Activated CD8-positive, alpha-beta T cell treated with anti-CD3 and anti-CD28 coated beads for 36 hours (primary cell): Measurements from ENCODE around the gene RAB38. TPM values are rescaled to one million over a fixed set of nuclear protein-coding genes. Genes with fewer than 3 reads are reported as not detected.

ENCODE experiments used
- ATAC-seq: fragments of 200-7000 bp; cut with Tn5 transposase; one replicate; pipeline ENCODE4 v1.10.0; 2021; ENCODE audit warnings: mild to moderate bottlenecking, moderate library complexity
- CTCF ChIA-PET: fragments of 350-600 bp; sonication (Branson Sonifier 250); formaldehyde crosslinking; loops from one replicate; lab custom pipeline; 2021; ENCODE audit warnings: antibody characterized with exemption; lab: Charles Lee
- POLR2A ChIA-PET: fragments of 350-600 bp; sonication (Branson Sonifier 250); formaldehyde crosslinking; loops from one replicate; lab custom pipeline; 2021; ENCODE audit warnings: antibody characterized with exemption; lab: Charles Lee
- DNase-seq: peaks from one replicate; pipeline ENCODE4 v3.0.0-alpha.2; 2020
- H3K27ac Mint-ChIP-seq: one replicate; pipeline ENCODE4 v1.8.0; 2021; ENCODE audit warnings: mild to moderate bottlenecking, mixed read lengths
- H3K27me3 Mint-ChIP-seq: one replicate; pipeline ENCODE4 v1.8.0; 2021; ENCODE audit warnings: mixed read lengths
- H3K36me3 Mint-ChIP-seq: one replicate; pipeline ENCODE4 v1.8.0; 2021; ENCODE audit warnings: low read depth, mixed read lengths
- H3K4me1 Mint-ChIP-seq: one replicate; pipeline ENCODE4 v1.8.0; 2021; ENCODE audit warnings: low read depth, mixed read lengths
- H3K4me3 Mint-ChIP-seq: one replicate; pipeline ENCODE4 v1.8.0; 2021; ENCODE audit warnings: mild to moderate bottlenecking, moderate library complexity, mixed read lengths
- H3K9me3 Mint-ChIP-seq: one replicate; pipeline ENCODE4 v1.8.0; 2021; ENCODE audit warnings: mixed read lengths
- intact Hi-C: fragments of 100-400 bp; cut with micrococcal nuclease; formaldehyde crosslinking; loops from one replicate; pipeline ENCODE4 v1.10.0; 2022
- total RNA-seq, 2 experiments: library from RNA; stranded (reverse); gene quantifications; one replicate each; pipeline ENCODE4 v1.2.3, GENCODE V29; 2021
- TF ChIP-seq, protein P1 (sequence below): fragments of 200-600 bp; IDR thresholded peaks from one replicate; pipeline ENCODE4 v1.8.0; 2022; ENCODE audit warnings: antibody characterized with exemption, mild to moderate bottlenecking

Gene RAB38
- total RNA-seq, 2 experiments from 2014 or later: 3.2 to 3.4 TPM

- ATAC-seq: no peak
- CTCF ChIA-PET: no interaction called here
- TF ChIP-seq, protein P1, sequence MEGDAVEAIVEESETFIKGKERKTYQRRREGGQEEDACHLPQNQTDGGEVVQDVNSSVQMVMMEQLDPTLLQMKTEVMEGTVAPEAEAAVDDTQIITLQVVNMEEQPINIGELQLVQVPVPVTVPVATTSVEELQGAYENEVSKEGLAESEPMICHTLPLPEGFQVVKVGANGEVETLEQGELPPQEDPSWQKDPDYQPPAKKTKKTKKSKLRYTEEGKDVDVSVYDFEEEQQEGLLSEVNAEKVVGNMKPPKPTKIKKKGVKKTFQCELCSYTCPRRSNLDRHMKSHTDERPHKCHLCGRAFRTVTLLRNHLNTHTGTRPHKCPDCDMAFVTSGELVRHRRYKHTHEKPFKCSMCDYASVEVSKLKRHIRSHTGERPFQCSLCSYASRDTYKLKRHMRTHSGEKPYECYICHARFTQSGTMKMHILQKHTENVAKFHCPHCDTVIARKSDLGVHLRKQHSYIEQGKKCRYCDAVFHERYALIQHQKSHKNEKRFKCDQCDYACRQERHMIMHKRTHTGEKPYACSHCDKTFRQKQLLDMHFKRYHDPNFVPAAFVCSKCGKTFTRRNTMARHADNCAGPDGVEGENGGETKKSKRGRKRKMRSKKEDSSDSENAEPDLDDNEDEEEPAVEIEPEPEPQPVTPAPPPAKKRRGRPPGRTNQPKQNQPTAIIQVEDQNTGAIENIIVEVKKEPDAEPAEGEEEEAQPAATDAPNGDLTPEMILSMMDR: no peak
- Mint-ChIP-seq H3K9me3 (no peaks in the 10 kb centered on the region), H3K36me3 (no peaks in the 10 kb centered on the region), H3K27ac (no peak overlapping the region), H3K4me3 (no peak overlapping the region), H3K4me1 (no peaks in the 10 kb centered on the region), H3K27me3 (peaks cover 7% of the 10 kb centered on the region)
- POLR2A ChIA-PET: no interaction called here
- intact Hi-C loops: no loop called here
- no peak for DNase-seq
Observed at GRCh38 chr11:88131764-88132470, 43.3 kb downstream of the RAB38 start.

DNA sequence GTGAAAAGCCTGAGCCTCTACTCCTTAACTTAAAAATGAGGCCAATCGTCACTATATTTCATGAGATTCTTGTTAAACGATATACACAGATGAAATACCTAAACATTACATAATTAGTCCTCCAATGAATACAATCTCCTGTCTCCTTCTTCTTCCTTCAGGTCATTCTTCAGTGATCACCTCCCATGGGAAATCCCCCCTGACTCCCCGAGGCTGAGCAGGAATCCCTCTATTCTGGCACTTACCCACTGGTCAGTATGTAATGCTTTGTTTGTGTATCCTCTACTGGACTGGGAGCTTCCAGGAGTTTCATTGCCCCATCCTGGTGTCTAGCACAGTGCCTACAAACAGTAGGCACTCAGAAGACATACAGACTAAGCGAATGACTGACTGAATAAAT, 52.3 kb downstream of the RAB38 start:
- Mint-ChIP-seq H3K27me3 (peaks cover 9% of the 10 kb centered on the region), H3K4me3 (no peak overlapping the region), H3K9me3 (no peaks in the 10 kb centered on the region), H3K27ac (no peak overlapping the region), H3K4me1 (no peaks in the 10 kb centered on the region), H3K36me3 (no peaks in the 10 kb centered on the region)
- CTCF ChIA-PET: no interaction called here
- POLR2A ChIA-PET: no interaction called here
- ATAC-seq (no peak), DNase-seq (no peak)
- TF ChIP-seq, protein P1: peak; percentile 14
- intact Hi-C loops: no loop called here

GRCh38 chr11:88119561-88119960, 55.7 kb downstream of the RAB38 start:
- no peak for ATAC-seq
- TF ChIP-seq, protein P1: no peak
- no peaks in the 10 kb centered on the region for H3K4me1 Mint-ChIP-seq
- peaks cover 3% of the 10 kb centered on the region for H3K27me3 Mint-ChIP-seq
- intact Hi-C loops: no loop called here
- ChIA-PET CTCF (no interaction called here), POLR2A (no interaction called here)
- no peak overlapping the region for H3K4me3 Mint-ChIP-seq
- no peaks in the 10 kb centered on the region for H3K36me3 Mint-ChIP-seq
- H3K9me3 Mint-ChIP-seq: no peaks in the 10 kb centered on the region
- no peak for DNase-seq
- no peak overlapping the region for H3K27ac Mint-ChIP-seq

DNA sequence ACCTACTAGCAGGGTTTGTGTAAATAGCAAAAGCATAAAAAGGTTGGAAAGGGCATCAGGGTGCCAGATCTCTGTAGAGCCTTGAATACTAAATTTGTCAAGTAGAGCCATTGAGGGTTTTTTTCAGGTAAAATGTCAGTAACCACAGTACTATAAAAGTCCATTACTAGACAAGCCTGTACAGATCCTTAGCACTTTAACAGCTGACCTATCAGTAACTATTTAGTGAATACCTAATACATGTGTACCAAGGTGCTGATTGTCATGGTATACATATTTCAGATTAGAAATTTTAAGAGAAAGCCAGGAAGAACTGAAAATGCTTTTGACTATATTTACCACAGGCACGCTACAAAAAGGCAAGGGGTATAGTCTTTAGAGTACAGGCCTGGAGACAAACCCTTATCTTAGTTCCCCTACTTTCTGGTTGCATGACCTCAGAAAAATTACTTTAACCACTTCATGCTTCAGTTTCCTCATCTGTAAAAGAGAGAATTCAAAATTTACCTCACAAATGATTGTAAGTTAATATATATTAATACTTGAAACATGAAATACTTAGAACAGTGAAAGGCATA, 57.9 kb downstream of the RAB38 start:
- Mint-ChIP-seq H3K9me3 (no peaks in the 10 kb centered on the region), H3K4me1 (no peaks in the 10 kb centered on the region), H3K36me3 (no peaks in the 10 kb centered on the region), H3K27me3 (peaks cover 1% of the 10 kb centered on the region), H3K4me3 (no peak overlapping the region), H3K27ac (no peak overlapping the region)
- TF ChIP-seq, protein P1: no peak
- ChIA-PET POLR2A (no interaction called here), CTCF (interaction anchor here (0.7 kb wide), 1 partner anchor 101 kb away, joined by 3 read pairs; no protein-coding TSS in a partner anchor)
- intact Hi-C loops: no loop called here
- ATAC-seq (no peak), DNase-seq (no peak)
